GM18526 (cell line): ENCODE data around the gene GART.

Source experiments
- POLR2A ChIP-seq: IDR thresholded peaks from 3 replicates; pipeline ENCODE4 v1.6.1; 2011; ENCODE audit not compliant: insufficient read length; ENCODE audit errors: extremely low read depth

The GART gene

DNA sequence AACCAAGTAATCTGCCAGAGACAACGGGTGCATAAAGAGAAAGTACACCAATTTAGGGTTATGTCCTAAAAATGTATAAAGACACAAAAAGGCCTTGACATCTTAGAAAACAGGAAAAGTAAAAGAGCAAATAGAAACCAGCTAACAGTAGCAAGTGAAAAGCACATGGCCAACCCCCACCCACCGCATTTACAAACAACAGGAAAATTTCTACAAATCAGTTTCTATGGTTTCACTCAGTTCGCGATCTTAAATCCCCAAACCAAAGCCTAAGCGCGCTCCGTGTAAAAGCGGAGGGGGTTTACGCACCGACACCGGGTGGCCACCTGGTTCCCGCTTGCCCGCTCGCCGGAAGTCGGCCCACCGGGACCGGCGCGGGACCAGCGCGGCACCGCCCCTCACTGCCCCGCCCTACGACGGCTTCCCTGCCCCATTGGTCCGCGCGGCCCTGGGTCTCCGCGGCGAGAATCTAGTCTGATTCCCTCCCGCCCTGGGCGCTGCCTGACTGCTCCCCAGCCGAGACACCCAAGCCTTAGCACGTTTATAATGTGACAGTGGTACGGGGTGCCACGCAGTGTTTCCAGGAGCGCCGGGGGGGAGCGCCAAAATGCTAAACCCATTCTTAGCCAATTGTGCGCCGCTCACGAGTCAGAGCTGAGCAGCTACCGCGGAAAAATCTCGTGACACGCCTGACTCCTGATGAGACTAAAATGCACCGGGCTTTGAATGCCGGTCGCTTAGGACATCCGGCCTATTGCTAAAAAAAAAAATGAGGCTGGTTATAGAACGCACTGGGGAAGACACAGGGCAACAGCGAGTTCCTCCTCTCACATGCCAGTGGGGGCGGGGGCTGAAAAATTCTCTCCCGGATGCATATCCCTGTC lies at the start of gene GART:
Gene GART, minus strand, starts transcription at position 362 of the 884 bp plus-strand sequence. CDS start 2,802 bp downstream, outside the sequence.
- TF ChIP-seq POLR2A, result peak; percentile 80

DNA sequence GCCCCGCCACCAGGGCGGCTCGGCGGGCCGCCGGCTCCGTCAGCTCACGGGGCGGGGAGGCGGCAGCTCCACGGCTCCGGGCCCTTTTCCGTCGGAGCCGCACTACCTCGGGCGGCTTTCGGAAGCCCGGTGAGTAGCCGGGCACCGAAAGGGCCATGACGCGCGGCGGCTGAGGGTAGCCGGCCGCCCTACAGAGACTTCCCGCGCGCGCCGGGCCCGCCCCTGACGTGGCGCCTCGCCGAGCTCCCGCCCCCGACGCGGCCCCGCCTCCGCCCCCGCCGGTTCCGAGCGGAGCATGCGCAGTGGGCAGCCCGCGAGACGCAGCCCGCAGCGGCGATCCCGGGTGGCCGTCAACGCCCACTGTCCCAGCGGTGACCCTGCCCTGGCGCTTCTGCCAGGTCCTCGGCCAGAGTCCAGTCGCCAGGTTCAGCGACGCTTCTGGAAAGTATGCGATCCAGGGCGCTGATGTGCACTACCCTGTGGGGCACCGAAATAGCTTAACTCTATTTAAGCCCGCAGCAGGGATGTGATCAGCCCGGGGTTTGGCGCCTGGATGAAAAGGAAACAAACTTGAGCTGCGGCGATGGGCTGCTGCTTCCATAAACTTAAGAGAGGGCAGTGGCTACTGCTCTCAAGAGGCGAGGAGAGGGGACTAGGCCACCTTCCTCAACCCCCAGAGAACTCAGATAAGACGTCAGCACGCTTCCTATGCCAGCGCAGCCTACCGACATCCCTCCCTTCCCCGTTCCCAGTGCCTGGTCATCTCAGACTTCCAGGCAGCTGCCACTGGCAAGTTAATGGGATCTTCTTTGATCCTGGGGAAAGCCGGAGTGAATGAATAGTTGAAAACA lies 46.8 kb upstream of the GART start, which contains the start of gene DONSON:
Gene DONSON, minus strand, starts transcription at position 200 of the 851 bp plus-strand sequence. Its CDS starts 43 bp downstream, at position 157.
- TF ChIP-seq POLR2A, result peak; percentile 73

DNA sequence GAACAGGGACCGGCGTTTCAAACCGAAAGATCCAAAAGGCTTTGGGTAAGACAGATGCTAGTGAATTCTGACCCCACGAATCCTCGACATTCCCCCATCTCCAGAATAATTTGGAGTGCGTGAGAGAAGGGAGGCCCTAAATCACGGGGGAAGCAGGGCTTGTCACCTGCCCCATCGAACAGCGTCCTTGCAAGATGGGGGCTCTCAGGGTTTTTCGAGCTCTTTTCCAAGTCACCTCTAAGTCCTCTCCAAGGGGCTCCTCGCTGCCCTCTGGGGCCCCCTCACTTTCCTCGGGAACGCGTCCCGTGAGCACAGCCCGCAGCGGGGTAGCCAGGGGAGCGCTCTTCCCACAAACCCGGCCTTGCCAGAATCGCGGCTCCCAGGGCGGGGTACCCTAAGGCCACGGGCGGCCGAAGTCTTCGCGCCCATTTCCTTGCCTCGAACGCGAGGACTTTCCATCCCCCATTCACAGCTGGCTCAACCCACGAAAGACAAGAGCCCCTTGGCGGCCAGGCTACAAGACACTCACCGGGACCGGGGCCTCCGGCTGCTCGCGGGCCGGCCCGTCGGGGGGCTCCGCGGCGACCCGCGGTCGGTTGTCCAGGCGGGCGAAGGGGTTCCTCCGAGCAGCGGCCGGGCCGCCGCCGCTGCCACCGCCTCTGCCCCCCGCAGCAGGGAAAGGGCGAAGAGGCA lies 46.0 kb upstream of the GART start:
- no peak for TF ChIP-seq POLR2A

DNA sequence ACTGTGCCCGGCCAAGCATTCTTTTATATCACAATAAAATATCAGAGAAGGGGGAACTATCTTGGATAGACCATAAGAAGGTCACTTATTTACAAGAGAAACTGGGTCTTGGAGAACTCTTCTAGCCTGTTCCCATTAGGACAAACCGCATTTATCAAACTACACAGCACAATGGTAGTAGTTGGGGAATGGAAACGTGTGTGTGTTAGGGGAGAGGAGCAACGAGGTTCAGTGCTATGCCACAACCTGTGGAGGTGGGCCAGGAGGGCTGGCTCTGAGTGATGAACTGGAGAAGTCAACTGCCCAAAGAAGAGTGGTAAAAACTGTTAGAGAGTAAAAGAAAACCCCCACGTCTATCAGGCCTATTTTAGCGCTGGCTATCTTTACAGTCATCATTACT lies 45.0 kb upstream of the GART start:
- no peak for TF ChIP-seq POLR2A

DNA sequence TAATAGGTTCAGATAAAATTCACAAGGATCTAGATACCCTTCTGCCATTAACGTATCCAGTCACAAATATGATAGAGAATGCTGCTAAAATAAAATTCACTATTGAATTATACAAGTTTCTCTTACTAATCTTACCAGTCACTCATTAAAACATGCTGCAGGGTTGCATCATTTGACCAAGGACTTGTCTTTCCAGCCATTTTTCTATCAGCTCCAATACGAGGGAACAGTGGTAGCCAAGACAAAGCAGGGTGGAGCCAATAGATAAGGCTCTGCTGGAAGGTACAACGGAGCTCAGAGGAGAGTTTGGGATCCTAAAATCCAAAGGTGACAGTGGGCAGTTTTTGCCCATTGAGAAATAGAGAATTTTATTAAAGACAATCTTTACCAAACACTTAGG lies 42.5 kb upstream of the GART start:
- TF ChIP-seq POLR2A, result no peak

DNA sequence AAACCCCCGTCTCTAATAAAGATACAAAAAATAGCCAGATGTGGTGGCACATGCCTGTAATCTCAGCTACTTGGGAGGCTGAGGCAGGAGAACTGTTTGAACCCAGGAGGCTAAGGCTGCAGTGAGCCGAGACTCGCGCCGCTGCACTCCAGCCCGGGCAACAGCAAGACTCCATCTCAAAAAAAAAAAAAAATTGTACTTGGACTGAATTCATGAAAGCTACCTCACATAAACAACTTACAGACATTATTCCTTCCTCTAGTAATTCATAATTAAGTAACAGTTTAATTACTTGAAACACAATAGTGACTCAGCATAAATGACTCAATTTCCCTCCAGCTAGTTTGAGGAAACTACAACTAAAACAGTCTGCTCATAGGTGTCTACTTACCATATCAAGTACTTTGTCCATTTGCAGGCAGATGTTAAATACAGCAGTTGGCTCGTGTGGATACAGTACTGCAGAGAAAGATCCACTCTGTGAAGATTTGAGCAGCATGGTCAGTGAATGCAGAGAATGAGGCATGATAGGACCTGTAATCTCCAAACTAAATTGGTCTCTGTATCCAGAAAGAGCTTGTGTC lies 37.1 kb upstream of the GART start:
- no peak for TF ChIP-seq POLR2A

DNA sequence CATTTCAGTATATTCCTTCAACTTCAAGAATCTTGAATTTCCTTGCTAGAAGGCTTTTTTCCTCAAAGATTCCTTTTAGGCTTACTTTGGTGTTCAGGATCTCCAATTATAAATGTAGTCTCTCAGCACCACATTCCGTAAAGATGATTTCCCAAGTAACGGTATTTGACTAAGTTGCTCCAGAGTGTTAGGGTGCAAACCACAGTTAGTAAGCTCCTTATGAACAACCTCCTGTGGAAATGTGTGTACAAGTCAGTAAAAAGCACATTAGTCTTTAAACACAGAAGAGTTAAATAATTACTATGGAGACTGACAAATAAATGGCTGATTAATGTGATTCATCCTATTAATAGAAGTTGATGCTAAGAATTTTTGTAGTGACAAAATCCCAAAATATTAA lies 36.3 kb upstream of the GART start:
- no peak for TF ChIP-seq POLR2A

DNA sequence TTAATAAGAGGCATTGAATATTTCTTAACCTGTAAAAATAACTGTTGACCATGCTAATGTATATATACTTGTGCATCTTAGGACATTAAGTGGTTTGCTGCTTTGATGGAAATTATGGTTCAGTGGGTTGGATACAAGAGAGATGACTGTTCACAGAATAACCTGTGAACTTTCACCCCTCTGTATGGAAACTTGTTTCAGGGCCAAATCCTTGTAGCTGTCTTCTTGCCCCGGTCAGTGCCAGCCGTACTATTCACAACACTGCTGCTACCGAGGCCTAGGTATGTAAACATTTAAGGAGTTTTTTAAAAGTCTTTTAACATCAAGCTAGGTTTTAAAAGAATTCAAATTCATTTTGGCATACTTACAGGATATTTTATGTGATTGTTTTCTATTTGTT lies 30.4 kb upstream of the GART start:
- no peak for TF ChIP-seq POLR2A

DNA sequence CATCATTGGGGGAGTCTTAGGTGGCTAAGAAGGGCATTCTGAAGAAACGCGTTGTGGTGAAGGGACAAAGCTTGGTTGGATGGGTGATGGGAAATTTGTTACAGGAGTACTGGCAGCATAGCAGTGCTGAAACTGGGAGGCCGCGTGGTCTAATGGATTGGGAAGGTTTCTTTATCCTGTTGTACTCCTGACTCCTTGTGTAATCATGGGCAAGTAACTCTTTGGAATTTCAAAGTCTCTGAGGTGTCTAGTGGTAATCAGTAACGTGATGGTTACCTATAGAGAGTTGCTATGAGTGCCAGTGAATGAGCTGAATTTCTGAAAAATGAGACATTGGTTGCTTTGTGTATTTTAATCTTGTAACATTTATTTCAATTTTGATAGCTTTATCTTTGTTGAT lies 28.1 kb upstream of the GART start:
- TF ChIP-seq POLR2A, result no peak

DNA sequence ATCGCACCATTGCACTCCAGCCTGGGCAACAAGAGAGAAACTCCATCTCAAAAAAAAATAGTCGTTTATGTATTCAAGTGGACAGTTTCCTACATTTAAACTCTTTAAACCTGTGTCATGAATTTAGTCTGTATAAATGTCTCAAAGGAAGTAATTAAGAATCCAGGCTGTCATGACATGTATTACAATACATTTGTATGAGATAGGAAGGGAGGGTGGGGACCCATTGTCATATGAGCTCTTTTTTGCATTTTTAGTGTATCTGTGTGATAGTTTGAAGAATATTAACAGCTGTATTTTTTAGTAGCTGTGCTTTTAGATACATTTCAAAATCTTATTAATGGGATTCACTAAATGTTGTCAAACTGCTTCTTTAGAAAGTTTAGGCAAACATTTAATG lies 26.5 kb upstream of the GART start:
- TF ChIP-seq POLR2A, result no peak

DNA sequence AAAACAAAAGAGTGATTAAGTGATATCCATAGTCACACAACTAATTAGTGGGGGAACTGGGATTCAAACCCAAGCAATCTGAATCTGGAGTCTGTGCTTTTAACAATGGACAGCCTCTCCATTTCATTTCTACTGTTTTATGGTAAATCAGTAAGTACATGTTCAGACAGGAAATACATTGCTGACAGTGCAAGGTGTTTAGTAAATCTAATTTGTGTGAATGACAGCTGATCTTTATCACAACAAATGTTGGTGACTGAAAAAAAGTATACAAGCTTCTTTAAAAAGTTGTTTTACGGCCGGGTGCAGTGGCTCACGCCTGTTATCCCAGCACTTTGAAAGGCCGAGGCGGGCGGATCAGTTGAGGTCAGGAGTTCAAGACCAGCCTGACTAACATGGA lies 26.0 kb upstream of the GART start:
- TF ChIP-seq POLR2A, result no peak

DNA sequence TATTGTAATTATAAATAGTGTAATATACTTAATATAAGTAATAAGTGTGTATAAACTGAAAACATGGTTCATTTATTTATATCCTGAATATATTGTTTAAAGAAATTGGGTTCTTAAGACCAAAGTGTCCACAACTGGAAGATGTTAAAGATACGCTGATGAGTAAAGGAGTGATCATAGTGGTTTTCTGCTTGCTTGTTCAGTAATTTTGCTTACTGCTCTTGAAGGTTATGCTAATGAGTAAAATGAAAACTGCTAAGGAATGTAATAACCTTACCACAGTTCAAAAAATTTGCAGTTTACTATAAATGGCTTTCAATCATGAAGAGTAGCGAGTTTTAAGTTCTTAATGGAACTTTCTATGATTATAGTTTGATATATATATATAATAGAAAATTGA lies 24.6 kb upstream of the GART start:
- no peak for TF ChIP-seq POLR2A

DNA sequence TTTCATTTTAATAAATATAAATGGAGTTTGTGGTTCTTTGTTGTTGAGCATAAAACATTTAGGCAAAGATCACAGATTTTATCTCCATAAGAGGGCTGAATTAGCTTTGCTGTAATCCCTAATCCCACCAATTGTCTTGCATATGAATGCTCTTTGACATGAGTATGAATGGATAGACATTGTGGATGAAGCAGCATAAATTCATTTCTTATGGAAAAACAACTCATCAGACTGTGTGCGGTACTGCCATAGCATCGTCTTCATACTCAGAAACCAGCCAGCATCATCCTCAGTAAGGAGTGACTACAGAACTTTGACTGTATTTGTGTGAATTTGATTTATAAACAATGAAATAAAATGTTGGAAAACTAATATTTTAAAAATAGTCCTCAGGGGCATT lies 20.5 kb upstream of the GART start:
- no peak for TF ChIP-seq POLR2A

DNA sequence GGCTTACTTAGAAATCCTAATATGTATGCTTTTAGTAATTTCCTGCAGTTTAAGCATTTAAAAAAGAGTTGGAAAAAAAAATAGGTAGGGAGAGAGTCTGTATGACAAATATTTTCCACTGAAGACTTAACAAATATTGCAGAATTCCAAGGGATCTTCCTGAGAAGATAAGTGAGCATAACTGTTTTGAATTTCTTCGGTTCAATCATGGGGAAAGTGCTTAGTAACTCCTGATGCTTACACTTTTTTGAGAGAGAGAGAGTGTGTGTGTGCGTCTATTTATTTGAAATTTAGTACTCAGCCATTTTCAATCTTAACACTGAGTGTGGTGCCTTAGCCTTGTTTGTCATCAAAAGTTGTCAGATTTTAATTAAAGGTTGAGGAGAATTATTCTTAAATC lies 19.5 kb upstream of the GART start:
- no peak for TF ChIP-seq POLR2A

DNA sequence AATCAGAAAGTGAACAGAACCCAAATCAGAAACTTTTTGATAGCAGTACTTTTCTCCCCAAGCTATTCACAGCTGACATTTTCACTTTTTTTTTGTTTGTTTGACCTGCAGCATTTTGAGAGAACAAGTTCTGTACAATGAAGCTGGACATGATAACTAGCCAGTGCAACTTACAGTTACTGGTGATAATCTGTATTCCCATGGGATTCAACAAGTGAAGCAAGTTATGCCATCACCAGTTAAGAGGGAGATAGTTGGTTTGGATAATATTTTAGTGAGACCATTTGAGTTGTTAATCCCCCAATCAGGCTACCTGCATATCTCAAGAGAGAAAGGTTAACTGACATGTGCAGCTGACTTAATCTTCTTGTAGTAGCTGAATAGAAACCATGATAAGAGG lies 19.0 kb upstream of the GART start:
- TF ChIP-seq POLR2A, result no peak

DNA sequence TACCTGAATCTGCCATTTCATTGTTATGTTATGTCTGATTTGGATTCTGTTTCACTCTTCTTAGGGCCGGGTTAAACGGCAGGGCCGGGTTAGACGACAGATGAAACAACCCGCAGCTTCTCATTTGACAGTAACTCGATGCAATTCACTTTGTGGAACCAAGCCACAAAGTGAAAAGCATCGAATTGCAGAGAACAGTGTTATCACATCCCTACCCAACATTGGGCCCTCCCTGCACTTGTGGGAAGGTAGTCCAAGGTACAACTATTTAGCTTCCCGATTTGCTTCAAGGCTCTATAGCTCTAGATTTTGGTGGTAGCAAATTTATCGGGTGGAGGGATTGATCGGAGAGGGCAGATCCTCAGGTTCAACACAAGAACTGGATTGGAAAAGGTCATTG lies 17.9 kb upstream of the GART start:
- TF ChIP-seq POLR2A, result no peak
